IMR-90 (cell line): ENCODE results near the gene ZNF366. TPM values are rescaled to one million over a fixed set of nuclear protein-coding genes. Genes with fewer than 3 reads are reported as not detected.

Experiments used
- ATAC-seq: fragments of 200-7000 bp; cut with Tn5 transposase; 2 replicates; pipeline ENCODE4 v1.9.1; 2020; ENCODE audit warnings: low read depth, mild to moderate bottlenecking, moderate library complexity
- BruUV-seq: library from RNA; stranded (reverse); fragments of 400-500 nt; replicated peaks from 2 replicates; lab custom pipeline; 2021; lab: Mats Ljungman, UMichigan
- CTCF ChIA-PET: fragments of 300-600 bp; formaldehyde crosslinking; extraction: SDS; loops from one replicate; lab custom pipeline; 2021; ENCODE audit warnings: antibody characterized with exemption; lab: Yijun Ruan, JAX
- POLR2A ChIA-PET: fragments of 300-600 bp; sonication (Branson Sonifier 250); formaldehyde crosslinking; loops from one replicate; lab custom pipeline; 2022; ENCODE audit warnings: antibody characterized with exemption; ENCODE audit not compliant: unreplicated experiment; lab: Charles Lee
- DNase-seq: peaks from one replicate; pipeline ENCODE4 v3.0.0; 2013
- H2AFZ ChIP-seq: replicated peaks from 2 replicates; pipeline ENCODE3; 2013; ENCODE audit warnings: low read length, mild to moderate bottlenecking; ENCODE audit not compliant: poor library complexity
- H2AK5ac ChIP-seq: 2 replicates; pipeline ENCODE4 v1.6.1; 2013; ENCODE audit warnings: low read depth, low read length, inconsistent platforms
- H2AK9ac ChIP-seq: replicated peaks from 2 replicates; pipeline ENCODE3; 2013; ENCODE audit warnings: mild to moderate bottlenecking, low read depth, low read length, moderate library complexity; ENCODE audit not compliant: poor library complexity
- H2BK120ac ChIP-seq: 2 replicates; pipeline ENCODE4 v1.6.1; 2013; ENCODE audit warnings: low read depth, low read length, inconsistent platforms
- H2BK15ac ChIP-seq: 3 replicates; pipeline ENCODE4 v1.6.1; 2013; ENCODE audit warnings: low read depth, low read length, inconsistent platforms
- H2BK20ac ChIP-seq: 2 replicates; pipeline ENCODE4 v1.6.1; 2013; ENCODE audit warnings: low read depth, mild to moderate bottlenecking, inconsistent platforms, low read length, moderate library complexity
- H2BK5ac ChIP-seq: 2 replicates; pipeline ENCODE4 v1.6.1; 2013; ENCODE audit warnings: mild to moderate bottlenecking, low read depth, low read length, inconsistent platforms; ENCODE audit not compliant: poor library complexity, severe bottlenecking
- H3K14ac ChIP-seq: replicated peaks from 2 replicates; pipeline ENCODE4 v1.6.1; 2013; ENCODE audit warnings: low read depth, low read length, inconsistent platforms
- H3K18ac ChIP-seq: 2 replicates; pipeline ENCODE4 v1.6.1; 2013; ENCODE audit warnings: low read depth, low read length, control low read depth
- H3K23ac ChIP-seq: 2 replicates; pipeline ENCODE4 v1.6.1; 2013; ENCODE audit warnings: low read depth, low read length, inconsistent platforms
- H3K27ac ChIP-seq: 2 replicates; pipeline ENCODE4 v1.5.1; 2013; ENCODE audit warnings: mild to moderate bottlenecking, control low read depth, low read length; ENCODE audit not compliant: insufficient read depth
- H3K27me3 ChIP-seq: 2 replicates; pipeline ENCODE4 v1.6.1; 2013; ENCODE audit warnings: low read length; ENCODE audit not compliant: control insufficient read depth, insufficient read depth
- H3K36me3 ChIP-seq: 2 replicates; pipeline ENCODE4 v1.6.1; 2013; ENCODE audit warnings: low read length, mixed read lengths; ENCODE audit not compliant: control insufficient read depth, insufficient read depth
- H3K4ac ChIP-seq: 2 replicates; pipeline ENCODE4 v1.6.1; 2013; ENCODE audit warnings: low read depth, low read length, inconsistent platforms
- H3K4me1 ChIP-seq: 2 replicates; pipeline ENCODE4 v1.6.1; 2013; ENCODE audit warnings: low read length, mixed read lengths; ENCODE audit not compliant: control insufficient read depth, insufficient read depth
- H3K4me2 ChIP-seq: 2 replicates; pipeline ENCODE4 v1.6.1; 2013; ENCODE audit warnings: low read depth, mild to moderate bottlenecking, control low read depth, low read length, moderate library complexity
- H3K4me3 ChIP-seq: 2 replicates; pipeline ENCODE4 v1.5.1; 2013; ENCODE audit warnings: low read depth, mild to moderate bottlenecking, control low read depth, low read length, moderate library complexity; ENCODE audit not compliant: insufficient read depth
- H3K56ac ChIP-seq: 2 replicates; pipeline ENCODE4 v1.6.1; 2013; ENCODE audit warnings: low read length, inconsistent platforms; ENCODE audit not compliant: insufficient read depth; ENCODE audit errors: extremely low read depth
- H3K79me1 ChIP-seq, 2 experiments: 2 replicates each; pipeline ENCODE4 v1.6.1; 2013; ENCODE audit warnings: low read length in 2 of 2, inconsistent platforms in 1 of 2, low read depth in 1 of 2
- H3K9ac ChIP-seq: 2 replicates; pipeline ENCODE4 v1.6.1; 2013; ENCODE audit warnings: low read depth, low read length, control low read depth
- H3K9me1 ChIP-seq: 2 replicates; pipeline ENCODE4 v1.6.1; 2013; ENCODE audit warnings: low read length, inconsistent platforms; ENCODE audit not compliant: insufficient read depth
- H3K9me3 ChIP-seq: 2 replicates; pipeline ENCODE4 v1.6.1; 2013; ENCODE audit warnings: low read length; ENCODE audit not compliant: control insufficient read depth, insufficient read depth
- H4K20me1 ChIP-seq: 2 replicates; pipeline ENCODE4 v1.6.1; 2013; ENCODE audit warnings: low read length, inconsistent platforms; ENCODE audit not compliant: insufficient read depth
- H4K5ac ChIP-seq: 2 replicates; pipeline ENCODE4 v1.6.1; 2013; ENCODE audit warnings: mild to moderate bottlenecking, low read depth, low read length, control low read depth
- H4K8ac ChIP-seq, 2 experiments: 2 replicates each; pipeline ENCODE4 v1.6.1; 2013; ENCODE audit warnings: low read depth in 2 of 2, low read length in 2 of 2, control low read depth in 1 of 2, inconsistent platforms in 1 of 2
- H4K91ac ChIP-seq: 2 replicates; pipeline ENCODE4 v1.6.1; 2013; ENCODE audit warnings: low read depth, low read length, inconsistent platforms; ENCODE audit not compliant: insufficient read depth
- CEBPB ChIP-seq: IDR thresholded peaks from 2 replicates; pipeline ENCODE4 v1.6.1; 2012; ENCODE audit warnings: low read depth, low read length, improper control_type of control experiment
- ELK1 ChIP-seq: fragments of 150-350 bp; IDR thresholded peaks from 2 replicates; pipeline ENCODE4 v1.6.1; 2016; ENCODE audit warnings: low read depth, mild to moderate bottlenecking, low read length, moderate library complexity, borderline replicate concordance
- RCOR1 ChIP-seq: IDR thresholded peaks from 2 replicates; pipeline ENCODE4 v1.6.1; 2012; ENCODE audit warnings: mild to moderate bottlenecking, low read length, improper control_type of control experiment; ENCODE audit not compliant: insufficient replicate concordance
- WGBS, 2 experiments: methylation state at CpG; one replicate each; pipeline versions ENCODE4 v1.1.5 to v1.1.7; 2013; ENCODE audit warnings: missing lambda C conversion rate in 2 of 2; ENCODE audit not compliant: insufficient read length in 1 of 2; ENCODE audit errors: extremely low coverage in 2 of 2; 5-methylcytosine and 5-hydroxymethylcytosine counted together
- dilution Hi-C: fragments of 300-500 bp; cut with HindIII; formaldehyde crosslinking; loops from one replicate; pipeline ENCODE4 v1.14.3; 2018; ENCODE audit warnings: low sequenced_read_pairs; ENCODE audit not compliant: unreplicated experiment
- in situ Hi-C: fragments of 300-500 bp; cut with MboI; formaldehyde crosslinking; loops from 3 replicates; pipeline ENCODE4 v1.14.3; 2019; ENCODE audit warnings: low sequenced_read_pairs, inconsistent platforms, mixed read lengths
- intact Hi-C: fragments of 100-400 bp; cut with micrococcal nuclease; formaldehyde crosslinking; loops from 2 replicates; pipeline ENCODE4 v1.10.0; 2022
- polyA plus RNA-seq, 3 experiments: library from polyadenylated mRNA; depleted of rRNA; stranded (reverse); fragments of >200 nt; gene quantifications; 2 replicates each; pipeline ENCODE4 v1.2.3, GENCODE V29; 2012; ENCODE audit warnings: low replicate concordance in 1 of 3
- total RNA-seq: library from RNA; depleted of rRNA; stranded (reverse); fragments of >200 nt; gene quantifications from 2 replicates; pipeline ENCODE4 v1.2.3, GENCODE V29; 2012

The ZNF366 gene
- total and polyA plus RNA-seq, 2 of the 4 experiments (the other 2 are of a cell fraction) = not detected

- H2AK5ac ChIP-seq = peak overlapping the region; percentile 79
- H3K27ac ChIP-seq = no peak overlapping the region
- dilution Hi-C loops (no loop called here), intact Hi-C loops (no loop called here), in situ Hi-C loops (loop anchor here (25.0 kb wide), 1 partner anchor 149 kb away; no protein-coding TSS in a partner anchor)
- DNase-seq (peak; percentile 59), ATAC-seq (peak; percentile 28; the same call in 1 of the 2 replicates)
- peak overlapping the region; percentile 81; the same call in 1 of the 2 replicates for H2BK20ac ChIP-seq
- peak overlapping the region; percentile 48; the same call in 1 of the 2 replicates for H3K18ac ChIP-seq
- H3K9ac ChIP-seq = no peak overlapping the region
- H3K23ac ChIP-seq = peak overlapping the region; percentile 44; the same call in 1 of the 2 replicates
- CTCF ChIA-PET = interaction anchor here (2.4 kb wide), 1 partner anchor 12 kb away, joined by 6 read pairs; no protein-coding TSS in a partner anchor
- no peak for TF ChIP-seq CEBPB
- TF ChIP-seq RCOR1 = no peak
- TF ChIP-seq ELK1 = no peak
- no peak overlapping the region for H4K5ac ChIP-seq
- no peaks in the 10 kb centered on the region for H3K79me1 ChIP-seq
- WGBS, 2 experiments = no CpG with 5 or more reads among the region's 3 CpGs
- no peak overlapping the region for H2AK9ac ChIP-seq
- H3K9me3 ChIP-seq = no peaks in the 10 kb centered on the region
- H2BK15ac ChIP-seq = no peak overlapping the region
- H3K4ac ChIP-seq = peak overlapping the region; percentile 78; the same call in 1 of the 2 replicates
- H4K8ac ChIP-seq = peak overlapping the region in 1 of 2 experiments; percentile 58; a peak in 2 of 4 replicates
- H3K36me3 ChIP-seq = no peaks in the 10 kb centered on the region
- H4K20me1 ChIP-seq = no peaks in the 10 kb centered on the region
- peak overlapping the region; percentile 16; the same call in 1 of the 2 replicates for H3K4me2 ChIP-seq
- H2BK120ac ChIP-seq = peak overlapping the region; percentile 80
- peaks cover 14% of the 10 kb centered on the region for H3K9me1 ChIP-seq
- no TSS peak for BruUV-seq
- 0 out of 2 replicates have a peak overlapping the region, but pooled peaks have one; percentile 9 for H3K56ac ChIP-seq
- POLR2A ChIA-PET = interaction anchor here (0.6 kb wide), 1 partner anchor 14 kb away, joined by 3 read pairs; no protein-coding TSS in a partner anchor
- H4K91ac ChIP-seq = 0 out of 2 replicates have a peak overlapping the region, but pooled peaks have one; percentile 6
- peak overlapping the region; percentile 51; the same call in 1 of the 2 replicates for H3K14ac ChIP-seq
- H2AFZ ChIP-seq = no peak overlapping the region
- H2BK5ac ChIP-seq = peak overlapping the region; percentile 39
- no peak overlapping the region for H3K4me3 ChIP-seq
- no peaks in the 10 kb centered on the region for H3K27me3 ChIP-seq
- H3K4me1 ChIP-seq = peaks cover 12% of the 10 kb centered on the region
Measured at GRCh38 chr5:72511366-72511765, 4.2 kb upstream of the ZNF366 start.
